OCI-LY1 (cell line): ENCODE results near the gene PTPRE.

ENCODE experiments used
- EZH2 ChIP-seq: fragments of 200-600 bp; sonication (generic), shearing (Covaris generic); IDR thresholded peaks from 2 replicates; pipeline ENCODE4 v1.8.0; 2017; ENCODE audit warnings: borderline replicate concordance, mixed run types, mild to moderate bottlenecking, antibody characterized with exemption, low read length, moderate library complexity, mixed read lengths
- TF ChIP-seq, protein P1 (sequence below): fragments of 200-600 bp; sonication (generic), shearing (Covaris generic); IDR thresholded peaks from 2 replicates; pipeline ENCODE4 v1.5.1; 2017; ENCODE audit warnings: mild to moderate bottlenecking, antibody characterized with exemption, low read length, moderate library complexity, mixed read lengths

DNA sequence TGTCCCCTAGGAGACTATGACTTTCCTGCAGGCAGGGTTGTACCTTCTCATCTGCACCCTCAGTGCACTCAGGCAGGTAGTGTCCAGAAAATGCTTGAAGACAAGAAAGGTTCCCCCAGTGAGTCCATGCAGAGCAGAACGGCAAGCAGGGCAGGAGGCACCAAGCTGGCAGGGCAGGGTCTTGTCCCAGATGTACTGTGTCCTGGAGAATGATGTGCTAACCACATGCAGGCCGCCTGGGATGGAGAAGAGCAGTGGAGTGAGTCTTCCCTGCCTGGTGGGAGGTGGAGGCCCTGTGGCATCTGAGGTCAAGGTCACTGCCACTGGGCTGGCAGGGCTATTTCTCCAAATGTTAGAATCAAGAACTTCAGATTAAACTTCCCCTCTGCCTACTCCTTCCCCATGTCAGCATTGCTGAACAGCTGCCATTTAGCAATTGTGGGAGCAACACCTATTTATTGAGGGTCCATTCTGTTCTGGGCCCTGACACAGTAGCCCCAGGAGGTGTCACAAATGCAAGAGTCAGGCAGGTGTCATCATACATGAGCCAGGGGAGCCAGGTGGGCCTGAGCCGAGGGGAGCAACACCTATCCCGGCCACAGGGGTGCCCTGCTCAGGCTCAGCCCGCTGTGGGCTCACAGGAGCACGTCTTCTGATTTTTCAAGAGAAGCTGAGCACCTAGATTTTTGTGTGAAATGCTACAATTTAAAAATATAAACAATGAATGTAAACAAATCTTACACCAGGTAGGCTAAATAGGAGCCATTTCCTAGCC is 34.1 kb downstream of the PTPRE start:
- TF ChIP-seq EZH2 = no peak
- TF ChIP-seq, protein P1, sequence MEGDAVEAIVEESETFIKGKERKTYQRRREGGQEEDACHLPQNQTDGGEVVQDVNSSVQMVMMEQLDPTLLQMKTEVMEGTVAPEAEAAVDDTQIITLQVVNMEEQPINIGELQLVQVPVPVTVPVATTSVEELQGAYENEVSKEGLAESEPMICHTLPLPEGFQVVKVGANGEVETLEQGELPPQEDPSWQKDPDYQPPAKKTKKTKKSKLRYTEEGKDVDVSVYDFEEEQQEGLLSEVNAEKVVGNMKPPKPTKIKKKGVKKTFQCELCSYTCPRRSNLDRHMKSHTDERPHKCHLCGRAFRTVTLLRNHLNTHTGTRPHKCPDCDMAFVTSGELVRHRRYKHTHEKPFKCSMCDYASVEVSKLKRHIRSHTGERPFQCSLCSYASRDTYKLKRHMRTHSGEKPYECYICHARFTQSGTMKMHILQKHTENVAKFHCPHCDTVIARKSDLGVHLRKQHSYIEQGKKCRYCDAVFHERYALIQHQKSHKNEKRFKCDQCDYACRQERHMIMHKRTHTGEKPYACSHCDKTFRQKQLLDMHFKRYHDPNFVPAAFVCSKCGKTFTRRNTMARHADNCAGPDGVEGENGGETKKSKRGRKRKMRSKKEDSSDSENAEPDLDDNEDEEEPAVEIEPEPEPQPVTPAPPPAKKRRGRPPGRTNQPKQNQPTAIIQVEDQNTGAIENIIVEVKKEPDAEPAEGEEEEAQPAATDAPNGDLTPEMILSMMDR = no peak
